Neural cell (in vitro differentiated cells): ENCODE results near the gene CDK6. TPM values are rescaled to one million over a fixed set of nuclear protein-coding genes. Genes with fewer than 3 reads are reported as not detected.

Experiments used
- H2AFZ ChIP-seq: fragments of 200-600, 300-800 bp; sonication (generic), shearing (Covaris generic); 2 replicates; pipeline ENCODE4 v1.6.0; 2014; ENCODE audit warnings: low read depth, mild to moderate bottlenecking, antibody characterized with exemption, low read length, moderate library complexity
- H3F3A ChIP-seq: fragments of 200-600 bp; shearing (Covaris generic); 2 replicates; pipeline ENCODE4 v1.6.1; 2016; ENCODE audit warnings: mild to moderate bottlenecking, moderate library complexity, mixed read lengths, antibody characterized with exemption, low read length; ENCODE audit not compliant: insufficient read depth, poor library complexity, severe bottlenecking
- H3K27ac ChIP-seq: fragments of 200-600, 300-800 bp; sonication (generic), shearing (Covaris generic); 2 replicates; pipeline ENCODE4 v1.5.1; 2014; ENCODE audit warnings: mild to moderate bottlenecking, low read length, moderate library complexity
- H3K27me3 ChIP-seq: fragments of 300-800, 200-600 bp; sonication (generic), shearing (Covaris generic); 2 replicates; pipeline ENCODE4 v1.6.0; 2014; ENCODE audit warnings: mild to moderate bottlenecking, low read depth, low read length, moderate library complexity; ENCODE audit not compliant: insufficient read depth
- H3K36me3 ChIP-seq: fragments of 300-800, 200-600 bp; sonication (generic), shearing (Covaris generic); 2 replicates; pipeline ENCODE4 v1.5.1; 2014; ENCODE audit warnings: mild to moderate bottlenecking, antibody characterized with exemption, low read length, moderate library complexity; ENCODE audit not compliant: insufficient read depth
- H3K4me2 ChIP-seq: fragments of 300-800, 200-600 bp; sonication (generic), shearing (Covaris generic); 2 replicates; pipeline ENCODE4 v1.6.0; 2014; ENCODE audit warnings: mild to moderate bottlenecking, low read length
- H3K4me3 ChIP-seq: fragments of 300-800, 200-600 bp; sonication (generic), shearing (Covaris generic); 2 replicates; pipeline ENCODE4 v1.5.1; 2014; ENCODE audit warnings: mild to moderate bottlenecking, low read length, moderate library complexity
- H3K79me2 ChIP-seq: fragments of 200-600 bp; shearing (Covaris generic); replicated peaks from 2 replicates; pipeline ENCODE4 v1.6.0; 2014; ENCODE audit warnings: mild to moderate bottlenecking, low read length, moderate library complexity; ENCODE audit not compliant: insufficient read depth
- H3K9ac ChIP-seq: fragments of 300-800, 200-600 bp; sonication (generic), shearing (Covaris generic); 2 replicates; pipeline ENCODE4 v1.6.1; 2016; ENCODE audit warnings: mild to moderate bottlenecking, low read length, mixed read lengths
- H3K9me2 ChIP-seq: fragments of 200-600 bp; shearing (Covaris generic); 2 replicates; pipeline ENCODE4 v1.6.1; 2016; ENCODE audit warnings: mild to moderate bottlenecking, low read length, mixed read lengths; ENCODE audit not compliant: insufficient read depth
- H3K9me3 ChIP-seq: fragments of 200-600, 300-800 bp; sonication (generic), shearing (Covaris generic); 2 replicates; pipeline ENCODE4 v1.6.1; 2016; ENCODE audit warnings: mild to moderate bottlenecking, mixed run types, low read length, moderate library complexity, mixed read lengths
- H4K20me1 ChIP-seq: fragments of 200-600 bp; shearing (Covaris generic); 2 replicates; pipeline ENCODE4 v1.6.1; 2016; ENCODE audit warnings: mild to moderate bottlenecking, mixed run types; ENCODE audit not compliant: insufficient read depth
- CTCF ChIP-seq: fragments of 450-650 bp; IDR thresholded peaks from 2 replicates; pipeline ENCODE4 v1.5.1; 2014; ENCODE audit warnings: antibody characterized with exemption, mild to moderate bottlenecking, moderate library complexity; ENCODE audit not compliant: poor library complexity, severe bottlenecking
- EP300 ChIP-seq: fragments of 450-650 bp; conservative IDR thresholded peaks from 2 replicates; pipeline ENCODE4 v1.6.1; 2014; ENCODE audit warnings: antibody characterized with exemption, mild to moderate bottlenecking, moderate library complexity; ENCODE audit not compliant: poor library complexity, severe bottlenecking
- EZH2 ChIP-seq: fragments of 200-600, 300-800 bp; shearing (Covaris generic), sonication (generic); IDR thresholded peaks from 2 replicates; pipeline ENCODE4 v1.6.1; 2014; ENCODE audit warnings: antibody characterized with exemption, low read length, borderline replicate concordance, mild to moderate bottlenecking; ENCODE audit not compliant: insufficient read depth, poor library complexity, severe bottlenecking
- MXI1 ChIP-seq: fragments of 450-650 bp; conservative IDR thresholded peaks from 2 replicates; pipeline ENCODE4 v1.6.1; 2014; ENCODE audit warnings: antibody characterized with exemption, mild to moderate bottlenecking; ENCODE audit not compliant: poor library complexity, severe bottlenecking
- POLR2AphosphoS5 ChIP-seq: IDR thresholded peaks from 2 replicates; pipeline ENCODE4 v1.6.1; 2012
- RAD21 ChIP-seq: fragments of 450-650 bp; conservative IDR thresholded peaks from 2 replicates; pipeline ENCODE4 v1.6.1; 2014; ENCODE audit warnings: antibody characterized with exemption, mild to moderate bottlenecking, moderate library complexity
- REST ChIP-seq: IDR thresholded peaks from 2 replicates; pipeline ENCODE4 v1.6.1; 2012; ENCODE audit warnings: borderline replicate concordance
- SMC3 ChIP-seq: fragments of 450-650 bp; conservative IDR thresholded peaks from 2 replicates; pipeline ENCODE4 v1.6.1; 2014; ENCODE audit warnings: antibody characterized with exemption, mild to moderate bottlenecking, moderate library complexity; ENCODE audit not compliant: poor library complexity
- TAF1 ChIP-seq: IDR thresholded peaks from 2 replicates; pipeline ENCODE4 v1.6.1; 2012; ENCODE audit warnings: low read depth
- polyA plus RNA-seq: library from polyadenylated mRNA; depleted of rRNA; stranded (reverse); fragments of >200 nt; gene quantifications from 2 replicates; pipeline ENCODE4 v1.2.3, GENCODE V29; 2014

The CDK6 gene
- polyA plus RNA-seq, 1 donor from 2014 or later: 4.1 TPM

- no peak overlapping the region for H3K4me3 ChIP-seq
- no peaks in the 10 kb centered on the region for H3F3A ChIP-seq
- no peak overlapping the region for H3K4me2 ChIP-seq
- no peak overlapping the region for H3K9ac ChIP-seq
- H2AFZ ChIP-seq: no peak overlapping the region
- H3K36me3 ChIP-seq: no peaks in the 10 kb centered on the region
- no peaks in the 10 kb centered on the region for H3K27me3 ChIP-seq
- H3K9me3 ChIP-seq: no peaks in the 10 kb centered on the region
- no peaks in the 10 kb centered on the region for H3K9me2 ChIP-seq
- H4K20me1 ChIP-seq: no peaks in the 10 kb centered on the region
- no peak overlapping the region for H3K27ac ChIP-seq
- TF ChIP-seq CTCF (no peak), REST (no peak), TAF1 (no peak), MXI1 (no peak), POLR2AphosphoS5 (no peak), EP300 (no peak)
- H3K79me2 ChIP-seq: no peaks in the 10 kb centered on the region
Observed at GRCh38 chr7:92598310-92598981, 237.9 kb downstream of the CDK6 start.

GRCh38 chr7:92595281-92595680 lies 241.1 kb downstream of the CDK6 start:
- no peaks in the 10 kb centered on the region for H3K9me3 ChIP-seq
- no peaks in the 10 kb centered on the region for H3F3A ChIP-seq
- H4K20me1 ChIP-seq: no peaks in the 10 kb centered on the region
- H3K27me3 ChIP-seq: peaks cover 10% of the 10 kb centered on the region
- no peak overlapping the region for H3K9ac ChIP-seq
- no peak overlapping the region for H3K4me3 ChIP-seq
- no peak overlapping the region for H2AFZ ChIP-seq
- H3K79me2 ChIP-seq: no peaks in the 10 kb centered on the region
- H3K36me3 ChIP-seq: no peaks in the 10 kb centered on the region
- H3K27ac ChIP-seq: no peak overlapping the region
- no peak overlapping the region for H3K4me2 ChIP-seq
- no peaks in the 10 kb centered on the region for H3K9me2 ChIP-seq
- TF ChIP-seq EP300: no peak
- no peak for TF ChIP-seq EZH2
- no peak for TF ChIP-seq SMC3
- no peak for TF ChIP-seq REST
- no peak for TF ChIP-seq CTCF
- TF ChIP-seq TAF1: no peak
- TF ChIP-seq MXI1: no peak
- no peak for TF ChIP-seq POLR2AphosphoS5
- TF ChIP-seq RAD21: no peak
